Transverse colon (tissue), 4 donors: ENCODE results near the gene GPR68. TPM values are rescaled to one million over a fixed set of nuclear protein-coding genes. Genes with fewer than 3 reads are reported as not detected.
A peak's percentile ranks its signal among the peaks of the same experiment; 100 is the strongest.
"Not testable (repeated sequence)": the region's sequence is repeated elsewhere in the genome, so short reads cannot be mapped to it uniquely, and the experiment has no call there.

ENCODE experiments used
- DNase-seq: peaks from one replicate; pipeline ENCODE4 v3.0.0-alpha.2; 2019
- H3K27ac ChIP-seq, 4 donors: fragments of 200-600 bp; sonication (generic); 2 replicates each; pipeline ENCODE4 v1.5.1; 2016 to 2018; ENCODE audit warnings: inconsistent platforms in 4 of 4
- H3K27me3 ChIP-seq: fragments of 200-600 bp; sonication (generic); 2 replicates; pipeline ENCODE4 v1.5.1; 2017; ENCODE audit warnings: inconsistent platforms
- H3K36me3 ChIP-seq, 4 donors: fragments of 200-600 bp; sonication (generic); 2 replicates each; pipeline ENCODE4 v1.5.1; 2017 to 2019; ENCODE audit warnings: inconsistent platforms in 4 of 4
- H3K4me1 ChIP-seq, 4 donors: fragments of 200-600 bp; sonication (generic); 2 replicates each; pipeline ENCODE4 v1.5.1; 2017 to 2020; ENCODE audit warnings: inconsistent platforms in 4 of 4
- H3K4me3 ChIP-seq, 4 donors: fragments of 200-600 bp; sonication (generic); 1 replicate in 1 of 4; 2 replicates in 3 of 4; pipeline versions ENCODE4 v1.5.1 to v1.6.1; 2017 to 2019; ENCODE audit warnings: inconsistent platforms in 4 of 4
- H3K9me3 ChIP-seq, 2 donors: fragments of 200-600 bp; sonication (generic); 2 replicates each; pipeline ENCODE4 v1.5.1; 2017 to 2019; ENCODE audit warnings: inconsistent platforms in 2 of 2
- CTCF ChIP-seq, 5 experiments: fragments of 200-600 bp in 3 of 5; fragments of 450-650 bp in 2 of 5; sonication (generic) in 3 of 5; IDR thresholded peaks; 1 replicate in 2 of 5; 2 replicates in 3 of 5; pipeline ENCODE4 v1.5.1; 2016 to 2017; ENCODE audit warnings: antibody characterized with exemption in 5 of 5, inconsistent platforms in 3 of 5, mild to moderate bottlenecking in 2 of 5, moderate library complexity in 1 of 5
- EP300 ChIP-seq: sonication (generic); formaldehyde crosslinking; IDR thresholded peaks from one replicate; pipeline ENCODE4 v1.6.1; 2017; ENCODE audit warnings: antibody characterized with exemption, low read depth
- POLR2A ChIP-seq: fragments of 450-650 bp; IDR thresholded peaks from one replicate; pipeline ENCODE4 v1.6.1; 2016; ENCODE audit warnings: antibody characterized with exemption, mild to moderate bottlenecking, moderate library complexity
- POLR2AphosphoS5 ChIP-seq, 3 donors: sonication (generic); formaldehyde crosslinking; IDR thresholded peaks; one replicate each; pipeline ENCODE4 v1.6.1; 2016; ENCODE audit warnings: antibody characterized with exemption in 3 of 3
- WGBS, 2 donors: methylation state at CpG; one replicate each; pipeline ENCODE4 v1.1.5; 2018; ENCODE audit warnings: low coverage in 1 of 2; 5-methylcytosine and 5-hydroxymethylcytosine counted together
- in situ Hi-C, 4 donors: fragments of 200-750 bp; cut with MboI; loops; one replicate each; pipeline versions ENCODE4 v1.15.0 to v1.15.1; 2017; ENCODE audit warnings: low sequenced_read_pairs in 3 of 4, low pct_ligation_motif_present in 1 of 4, low pct_unique_long_range_greater_than_20kb in 1 of 4
- intact Hi-C: fragments of 100-400 bp; cut with DNase I; formaldehyde crosslinking; loops from one replicate; pipeline ENCODE4 v1.15.1; 2023; ENCODE audit warnings: low total_unique reads
- total RNA-seq, 4 donors: library from RNA; depleted of rRNA; stranded (reverse); fragments of >200 nt; gene quantifications; one replicate each; pipeline ENCODE4 v1.1.0, GENCODE V29; 2016

GPR68 gene
- total RNA-seq, 4 donors from 2014 or later: 0.48 to 0.80 (median 0.55) TPM; not detected in 1

GRCh38 chr14:91270188-91270587 is 25.7 kb upstream of the GPR68 start:
- in situ Hi-C loops (no loop called here), intact Hi-C loops (no loop called here)
- Histone ChIP-seq H3K9me3 (no peaks in the 10 kb centered on the region), H3K4me3 (no peak overlapping the region), H3K27me3 (peaks cover 2% of the 10 kb centered on the region), H3K27ac (no peak overlapping the region), H3K36me3 (peaks cover 0 to 6% (median 0%) of the 10 kb centered on the region in 4 donors), H3K4me1 (peaks cover 6 to 10% (median 10%) of the 10 kb centered on the region in 4 donors)
- 86% methylated on average over 5 of the region's 6 CpGs; no CpG with 5 or more reads in 1 of the 2 donors for WGBS, 2 donors
- TF ChIP-seq EP300: no peak
- TF ChIP-seq CTCF (IDR thresholded peaks at IDR 0.05): no peak
- no peak for TF ChIP-seq POLR2A
- no peak for TF ChIP-seq POLR2AphosphoS5 (IDR thresholded peaks at IDR 0.05)
- no peak for DNase-seq

- H3K4me3 ChIP-seq: no peak overlapping the region
- peak; percentile 39 for DNase-seq
- in situ Hi-C loops: no loop called here
Measured at GRCh38 chr14:91269076-91269991, 24.8 kb upstream of the GPR68 start.

GRCh38 chr14:91267965-91268437 is 23.5 kb upstream of the GPR68 start:
- Histone ChIP-seq H3K9me3 (no peaks in the 10 kb centered on the region), H3K27ac (no peak overlapping the region), H3K4me1 (peaks cover 9 to 21% (median 19%) of the 10 kb centered on the region in 4 donors), H3K36me3 (peaks cover 0 to 2% (median 0%) of the 10 kb centered on the region in 4 donors), H3K4me3 (no peak overlapping the region), H3K27me3 (peaks cover 8% of the 10 kb centered on the region)
- TF ChIP-seq EP300 (no peak), POLR2AphosphoS5 (IDR thresholded peaks at IDR 0.05) (no peak), CTCF (IDR thresholded peaks at IDR 0.05) (no peak), POLR2A (no peak)
- in situ Hi-C loops: no loop called here
- intact Hi-C loops: no loop called here
- no peak for DNase-seq
- WGBS, 2 donors: 96% methylated on average over 7 of the region's 7 CpGs; no CpG with 5 or more reads in 1 of the 2 donors

More at GRCh38 chr14:91269076-91269991, 24.8 kb upstream of the GPR68 start:
- H3K27me3 ChIP-seq: peaks cover 8% of the 10 kb centered on the region
- WGBS, 2 donors: 30 to 54% methylated on average over 8 to 24 of the region's 24 CpGs
- H3K9me3 ChIP-seq: no peaks in the 10 kb centered on the region
- peaks cover 0 to 6% (median 0%) of the 10 kb centered on the region in 4 donors for H3K36me3 ChIP-seq
- intact Hi-C loops: no loop called here
- TF ChIP-seq POLR2AphosphoS5 (IDR thresholded peaks at IDR 0.05) (no peak), EP300 (no peak), POLR2A (no peak), CTCF (IDR thresholded peaks at IDR 0.05) (no peak)
- peaks cover 6 to 16% (median 15%) of the 10 kb centered on the region in 4 donors for H3K4me1 ChIP-seq
- H3K27ac ChIP-seq: peak overlapping the region in 1 of 4 donors; percentile 18

- H3K9me3 ChIP-seq, H3K4me3 ChIP-seq, DNase-seq, H3K36me3 ChIP-seq, H3K27ac ChIP-seq, intact Hi-C loops, H3K27me3 ChIP-seq, in situ Hi-C loops: not testable (repeated sequence)
- 93 to 95% methylated on average over 15 of the region's 15 CpGs for WGBS, 2 donors
- H3K4me1 ChIP-seq: peaks cover 9 to 21% (median 19%) of the 10 kb centered on the region in 4 donors
Measured at GRCh38 chr14:91266276-91266675, 21.8 kb upstream of the GPR68 start.
